IMR-90 (cell line): ENCODE measurements around the gene GNAS. TPM values are rescaled to one million over a fixed set of nuclear protein-coding genes. Genes with fewer than 3 reads are reported as not detected.

Experiments
- ATAC-seq: fragments of 200-7000 bp; cut with Tn5 transposase; 2 replicates; pipeline ENCODE4 v1.9.1; 2020; ENCODE audit warnings: low read depth, mild to moderate bottlenecking, moderate library complexity
- BruUV-seq: library from RNA; stranded (reverse); fragments of 400-500 nt; replicated peaks from 2 replicates; lab custom pipeline; 2021; lab: Mats Ljungman, UMichigan
- CTCF ChIA-PET: fragments of 300-600 bp; formaldehyde crosslinking; extraction: SDS; loops from one replicate; lab custom pipeline; 2021; ENCODE audit warnings: antibody characterized with exemption; lab: Yijun Ruan, JAX
- POLR2A ChIA-PET: fragments of 300-600 bp; sonication (Branson Sonifier 250); formaldehyde crosslinking; loops from one replicate; lab custom pipeline; 2022; ENCODE audit warnings: antibody characterized with exemption; ENCODE audit not compliant: unreplicated experiment; lab: Charles Lee
- DNase-seq: peaks from one replicate; pipeline ENCODE4 v3.0.0; 2013
- H2AFZ ChIP-seq: replicated peaks from 2 replicates; pipeline ENCODE3; 2013; ENCODE audit warnings: low read length, mild to moderate bottlenecking; ENCODE audit not compliant: poor library complexity
- H2AK5ac ChIP-seq: 2 replicates; pipeline ENCODE4 v1.6.1; 2013; ENCODE audit warnings: low read depth, low read length, inconsistent platforms
- H2AK9ac ChIP-seq: replicated peaks from 2 replicates; pipeline ENCODE3; 2013; ENCODE audit warnings: mild to moderate bottlenecking, low read depth, low read length, moderate library complexity; ENCODE audit not compliant: poor library complexity
- H2BK120ac ChIP-seq: 2 replicates; pipeline ENCODE4 v1.6.1; 2013; ENCODE audit warnings: low read depth, low read length, inconsistent platforms
- H2BK15ac ChIP-seq: 3 replicates; pipeline ENCODE4 v1.6.1; 2013; ENCODE audit warnings: low read depth, low read length, inconsistent platforms
- H2BK20ac ChIP-seq: 2 replicates; pipeline ENCODE4 v1.6.1; 2013; ENCODE audit warnings: low read depth, mild to moderate bottlenecking, inconsistent platforms, low read length, moderate library complexity
- H2BK5ac ChIP-seq: 2 replicates; pipeline ENCODE4 v1.6.1; 2013; ENCODE audit warnings: mild to moderate bottlenecking, low read depth, low read length, inconsistent platforms; ENCODE audit not compliant: poor library complexity, severe bottlenecking
- H3K14ac ChIP-seq: replicated peaks from 2 replicates; pipeline ENCODE4 v1.6.1; 2013; ENCODE audit warnings: low read depth, low read length, inconsistent platforms
- H3K18ac ChIP-seq: 2 replicates; pipeline ENCODE4 v1.6.1; 2013; ENCODE audit warnings: low read depth, low read length, control low read depth
- H3K23ac ChIP-seq: 2 replicates; pipeline ENCODE4 v1.6.1; 2013; ENCODE audit warnings: low read depth, low read length, inconsistent platforms
- H3K27ac ChIP-seq: 2 replicates; pipeline ENCODE4 v1.5.1; 2013; ENCODE audit warnings: mild to moderate bottlenecking, control low read depth, low read length; ENCODE audit not compliant: insufficient read depth
- H3K27me3 ChIP-seq: 2 replicates; pipeline ENCODE4 v1.6.1; 2013; ENCODE audit warnings: low read length; ENCODE audit not compliant: control insufficient read depth, insufficient read depth
- H3K36me3 ChIP-seq: 2 replicates; pipeline ENCODE4 v1.6.1; 2013; ENCODE audit warnings: low read length, mixed read lengths; ENCODE audit not compliant: control insufficient read depth, insufficient read depth
- H3K4ac ChIP-seq: 2 replicates; pipeline ENCODE4 v1.6.1; 2013; ENCODE audit warnings: low read depth, low read length, inconsistent platforms
- H3K4me1 ChIP-seq: 2 replicates; pipeline ENCODE4 v1.6.1; 2013; ENCODE audit warnings: low read length, mixed read lengths; ENCODE audit not compliant: control insufficient read depth, insufficient read depth
- H3K4me2 ChIP-seq: 2 replicates; pipeline ENCODE4 v1.6.1; 2013; ENCODE audit warnings: low read depth, mild to moderate bottlenecking, control low read depth, low read length, moderate library complexity
- H3K4me3 ChIP-seq: 2 replicates; pipeline ENCODE4 v1.5.1; 2013; ENCODE audit warnings: low read depth, mild to moderate bottlenecking, control low read depth, low read length, moderate library complexity; ENCODE audit not compliant: insufficient read depth
- H3K56ac ChIP-seq: 2 replicates; pipeline ENCODE4 v1.6.1; 2013; ENCODE audit warnings: low read length, inconsistent platforms; ENCODE audit not compliant: insufficient read depth; ENCODE audit errors: extremely low read depth
- H3K79me1 ChIP-seq, 2 experiments: 2 replicates each; pipeline ENCODE4 v1.6.1; 2013; ENCODE audit warnings: low read length in 2 of 2, inconsistent platforms in 1 of 2, low read depth in 1 of 2
- H3K9ac ChIP-seq: 2 replicates; pipeline ENCODE4 v1.6.1; 2013; ENCODE audit warnings: low read depth, low read length, control low read depth
- H3K9me1 ChIP-seq: 2 replicates; pipeline ENCODE4 v1.6.1; 2013; ENCODE audit warnings: low read length, inconsistent platforms; ENCODE audit not compliant: insufficient read depth
- H3K9me3 ChIP-seq: 2 replicates; pipeline ENCODE4 v1.6.1; 2013; ENCODE audit warnings: low read length; ENCODE audit not compliant: control insufficient read depth, insufficient read depth
- H4K20me1 ChIP-seq: 2 replicates; pipeline ENCODE4 v1.6.1; 2013; ENCODE audit warnings: low read length, inconsistent platforms; ENCODE audit not compliant: insufficient read depth
- H4K5ac ChIP-seq: 2 replicates; pipeline ENCODE4 v1.6.1; 2013; ENCODE audit warnings: mild to moderate bottlenecking, low read depth, low read length, control low read depth
- H4K8ac ChIP-seq, 2 experiments: 2 replicates each; pipeline ENCODE4 v1.6.1; 2013; ENCODE audit warnings: low read depth in 2 of 2, low read length in 2 of 2, control low read depth in 1 of 2, inconsistent platforms in 1 of 2
- H4K91ac ChIP-seq: 2 replicates; pipeline ENCODE4 v1.6.1; 2013; ENCODE audit warnings: low read depth, low read length, inconsistent platforms; ENCODE audit not compliant: insufficient read depth
- BHLHE40 ChIP-seq: fragments of 150-350 bp; IDR thresholded peaks from 2 replicates; pipeline ENCODE4 v1.6.1; 2016; ENCODE audit warnings: mild to moderate bottlenecking, low read depth, low read length
- MXI1 ChIP-seq: IDR thresholded peaks from 2 replicates; pipeline ENCODE4 v1.6.1; 2012; ENCODE audit warnings: low read depth, mild to moderate bottlenecking, low read length, moderate library complexity, borderline replicate concordance
- RAD21 ChIP-seq: IDR thresholded peaks from 2 replicates; pipeline ENCODE4 v1.6.1; 2012; ENCODE audit warnings: low read length, improper control_type of control experiment
- USF2 ChIP-seq: fragments of 150-350 bp; IDR thresholded peaks from 2 replicates; pipeline ENCODE4 v1.6.1; 2017; ENCODE audit warnings: mild to moderate bottlenecking, antibody characterized with exemption, low read length, low read depth
- WGBS, 2 experiments: methylation state at CpG; one replicate each; pipeline versions ENCODE4 v1.1.5 to v1.1.7; 2013; ENCODE audit warnings: missing lambda C conversion rate in 2 of 2; ENCODE audit not compliant: insufficient read length in 1 of 2; ENCODE audit errors: extremely low coverage in 2 of 2; 5-methylcytosine and 5-hydroxymethylcytosine counted together
- dilution Hi-C: fragments of 300-500 bp; cut with HindIII; formaldehyde crosslinking; loops from one replicate; pipeline ENCODE4 v1.14.3; 2018; ENCODE audit warnings: low sequenced_read_pairs; ENCODE audit not compliant: unreplicated experiment
- in situ Hi-C: fragments of 300-500 bp; cut with MboI; formaldehyde crosslinking; loops from 3 replicates; pipeline ENCODE4 v1.14.3; 2019; ENCODE audit warnings: low sequenced_read_pairs, inconsistent platforms, mixed read lengths
- intact Hi-C: fragments of 100-400 bp; cut with micrococcal nuclease; formaldehyde crosslinking; loops from 2 replicates; pipeline ENCODE4 v1.10.0; 2022
- polyA plus RNA-seq, 3 experiments: library from polyadenylated mRNA; depleted of rRNA; stranded (reverse); fragments of >200 nt; gene quantifications; 2 replicates each; pipeline ENCODE4 v1.2.3, GENCODE V29; 2012; ENCODE audit warnings: low replicate concordance in 1 of 3
- total RNA-seq: library from RNA; depleted of rRNA; stranded (reverse); fragments of >200 nt; gene quantifications from 2 replicates; pipeline ENCODE4 v1.2.3, GENCODE V29; 2012

Gene GNAS
- total and polyA plus RNA-seq, 2 of the 4 experiments (the other 2 are of a cell fraction): 397 to 1,356 TPM

- in situ Hi-C loops: no loop called here
- dilution Hi-C loops: no loop called here
- no peaks in the 10 kb centered on the region for H3K9me3 ChIP-seq
- no peak overlapping the region for H4K5ac ChIP-seq
- 60% methylated on average over 1 of the region's 5 CpGs; no CpG with 5 or more reads in 1 of the 2 experiments for WGBS, 2 experiments
- no peak overlapping the region for H2BK20ac ChIP-seq
- intact Hi-C loops: no loop called here
- H3K9me1 ChIP-seq: no peaks in the 10 kb centered on the region
- no TSS peak for BruUV-seq
- H2AK5ac ChIP-seq: no peak overlapping the region
- no peak overlapping the region for H2BK15ac ChIP-seq
- no peak overlapping the region for H3K56ac ChIP-seq
- ATAC-seq: no peak
- no peak overlapping the region for H3K23ac ChIP-seq
- H3K14ac ChIP-seq: no peak overlapping the region
- no peak overlapping the region for H3K18ac ChIP-seq
- CTCF ChIA-PET: no interaction called here
- H3K9ac ChIP-seq: no peak overlapping the region
- H3K4ac ChIP-seq: no peak overlapping the region
- H3K79me1 ChIP-seq: no peaks in the 10 kb centered on the region
- H2AFZ ChIP-seq: no peak overlapping the region
- H4K91ac ChIP-seq: no peak overlapping the region
- no peaks in the 10 kb centered on the region for H3K36me3 ChIP-seq
- H3K27ac ChIP-seq: no peak overlapping the region
- no peak overlapping the region for H2BK5ac ChIP-seq
- no peak overlapping the region for H3K4me2 ChIP-seq
- peaks cover 17% of the 10 kb centered on the region for H3K27me3 ChIP-seq
- TF ChIP-seq RAD21 (no peak), BHLHE40 (no peak), MXI1 (no peak), USF2 (no peak)
- no peak overlapping the region for H4K8ac ChIP-seq
- DNase-seq: no peak
- H3K4me1 ChIP-seq: no peaks in the 10 kb centered on the region
- POLR2A ChIA-PET: no interaction called here
- no peaks in the 10 kb centered on the region for H4K20me1 ChIP-seq
- H2AK9ac ChIP-seq: no peak overlapping the region
- H3K4me3 ChIP-seq: no peak overlapping the region
- H2BK120ac ChIP-seq: no peak overlapping the region
These were observed 79.7 kb downstream of the GNAS start for GRCh38 chr20:58932170-58932569.
